Choroid plexus epithelial cell (primary cell): ENCODE measurements around the gene RAI14.
A peak's percentile ranks its signal among the peaks of the same experiment; 100 is the strongest.

Source experiments
- DNase-seq: peaks from one replicate; pipeline ENCODE4 v3.0.0-alpha.2; 2010; ENCODE audit warnings: low read depth
- H3K4me3 ChIP-seq: 2 replicates; pipeline ENCODE4 v1.5.1; 2011; ENCODE audit warnings: low read depth, mild to moderate bottlenecking, control low read depth, low read length, moderate library complexity
- TF ChIP-seq, protein P1 (sequence below): conservative IDR thresholded peaks from 2 replicates; pipeline ENCODE4 v1.5.1; 2011; ENCODE audit warnings: low read depth, mild to moderate bottlenecking, control low read depth, inconsistent platforms, low read length, moderate library complexity

The RAI14 gene

DNA sequence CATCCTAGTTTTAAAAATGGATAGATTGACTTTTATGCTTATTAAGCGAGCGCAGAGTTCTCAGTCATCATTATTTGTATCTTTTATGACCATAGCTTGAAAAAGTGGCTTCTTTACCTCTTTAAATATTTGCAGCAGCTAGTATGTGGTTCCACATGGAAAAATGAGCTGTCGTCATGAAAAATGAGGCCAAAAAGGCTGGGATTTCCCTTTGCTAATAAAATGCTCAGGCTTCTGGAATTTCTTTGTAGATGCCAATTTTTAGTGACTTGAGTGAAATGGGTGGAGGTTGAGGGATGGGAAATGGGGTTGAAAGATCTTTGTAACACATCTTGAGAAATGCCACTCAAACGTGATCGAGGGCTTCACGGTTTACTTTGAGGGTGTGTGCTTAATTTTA, 35.2 kb downstream of the RAI14 start:
- DNase-seq, result no peak
- TF ChIP-seq, protein P1, sequence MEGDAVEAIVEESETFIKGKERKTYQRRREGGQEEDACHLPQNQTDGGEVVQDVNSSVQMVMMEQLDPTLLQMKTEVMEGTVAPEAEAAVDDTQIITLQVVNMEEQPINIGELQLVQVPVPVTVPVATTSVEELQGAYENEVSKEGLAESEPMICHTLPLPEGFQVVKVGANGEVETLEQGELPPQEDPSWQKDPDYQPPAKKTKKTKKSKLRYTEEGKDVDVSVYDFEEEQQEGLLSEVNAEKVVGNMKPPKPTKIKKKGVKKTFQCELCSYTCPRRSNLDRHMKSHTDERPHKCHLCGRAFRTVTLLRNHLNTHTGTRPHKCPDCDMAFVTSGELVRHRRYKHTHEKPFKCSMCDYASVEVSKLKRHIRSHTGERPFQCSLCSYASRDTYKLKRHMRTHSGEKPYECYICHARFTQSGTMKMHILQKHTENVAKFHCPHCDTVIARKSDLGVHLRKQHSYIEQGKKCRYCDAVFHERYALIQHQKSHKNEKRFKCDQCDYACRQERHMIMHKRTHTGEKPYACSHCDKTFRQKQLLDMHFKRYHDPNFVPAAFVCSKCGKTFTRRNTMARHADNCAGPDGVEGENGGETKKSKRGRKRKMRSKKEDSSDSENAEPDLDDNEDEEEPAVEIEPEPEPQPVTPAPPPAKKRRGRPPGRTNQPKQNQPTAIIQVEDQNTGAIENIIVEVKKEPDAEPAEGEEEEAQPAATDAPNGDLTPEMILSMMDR, result no peak
- no peak overlapping the region for H3K4me3 ChIP-seq

DNA sequence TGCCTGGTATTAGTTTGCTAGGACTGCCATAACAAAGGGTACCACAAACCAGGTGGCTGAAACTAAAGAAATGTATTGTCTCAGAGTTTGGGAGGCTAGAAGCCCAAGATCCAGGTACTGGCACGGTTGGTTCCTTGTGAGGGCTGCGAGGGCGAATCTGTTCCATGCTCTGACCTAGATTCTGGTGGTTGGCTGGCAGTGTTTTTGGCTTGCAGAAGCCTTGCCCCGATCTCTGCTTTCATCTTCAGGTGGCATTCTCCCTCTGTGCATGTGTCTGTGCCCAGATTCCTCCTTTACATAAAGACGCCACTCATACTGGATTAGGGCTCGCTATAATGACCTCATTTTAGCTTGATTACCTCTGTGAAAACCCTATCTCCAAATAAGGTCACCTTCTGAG, 36.7 kb downstream of the RAI14 start:
- no peak for DNase-seq
- no peak overlapping the region for H3K4me3 ChIP-seq
- TF ChIP-seq, protein P1, result no peak

DNA sequence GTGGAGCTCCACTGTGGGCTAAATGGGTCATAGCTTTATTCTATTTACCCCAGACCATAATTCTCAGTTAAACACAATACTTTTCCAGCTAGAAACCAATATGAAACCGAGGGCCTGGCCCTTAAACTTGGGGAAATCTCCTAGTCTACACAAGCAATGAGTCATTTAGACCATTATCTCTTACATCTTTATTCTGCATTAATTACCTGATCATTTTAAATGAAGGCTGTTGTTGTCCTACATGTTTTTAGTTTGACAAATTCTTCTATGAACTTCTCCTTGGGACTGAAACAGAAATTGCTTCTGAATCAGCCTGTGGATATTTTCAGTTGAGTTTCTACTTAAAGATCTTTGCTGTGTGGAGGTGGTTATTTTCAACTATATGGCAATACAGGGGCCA, 37.9 kb downstream of the RAI14 start:
- no peak overlapping the region for H3K4me3 ChIP-seq
- DNase-seq, result no peak
- TF ChIP-seq, protein P1, result no peak

DNA sequence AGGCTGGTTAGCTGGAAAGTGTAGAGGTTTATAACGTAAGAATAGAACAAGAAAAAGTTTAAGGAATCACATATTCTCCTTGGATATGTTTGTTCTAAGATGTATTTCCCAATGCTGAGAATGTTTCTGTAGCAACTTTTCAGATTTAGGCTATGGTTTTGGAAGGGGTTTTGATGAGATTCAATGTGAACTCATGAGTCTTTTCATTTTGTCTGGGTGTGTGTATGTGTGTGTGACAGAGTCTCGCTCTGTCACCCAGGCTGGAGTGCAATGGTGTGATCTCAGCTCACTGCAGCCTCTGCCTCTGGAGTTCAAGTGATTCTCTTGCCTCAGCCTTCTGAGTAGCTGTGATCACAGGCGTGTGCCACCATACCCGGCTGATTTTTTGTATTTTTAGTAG, 38.6 kb downstream of the RAI14 start:
- H3K4me3 ChIP-seq, result no peak overlapping the region
- TF ChIP-seq, protein P1, result no peak
- no peak for DNase-seq

DNA sequence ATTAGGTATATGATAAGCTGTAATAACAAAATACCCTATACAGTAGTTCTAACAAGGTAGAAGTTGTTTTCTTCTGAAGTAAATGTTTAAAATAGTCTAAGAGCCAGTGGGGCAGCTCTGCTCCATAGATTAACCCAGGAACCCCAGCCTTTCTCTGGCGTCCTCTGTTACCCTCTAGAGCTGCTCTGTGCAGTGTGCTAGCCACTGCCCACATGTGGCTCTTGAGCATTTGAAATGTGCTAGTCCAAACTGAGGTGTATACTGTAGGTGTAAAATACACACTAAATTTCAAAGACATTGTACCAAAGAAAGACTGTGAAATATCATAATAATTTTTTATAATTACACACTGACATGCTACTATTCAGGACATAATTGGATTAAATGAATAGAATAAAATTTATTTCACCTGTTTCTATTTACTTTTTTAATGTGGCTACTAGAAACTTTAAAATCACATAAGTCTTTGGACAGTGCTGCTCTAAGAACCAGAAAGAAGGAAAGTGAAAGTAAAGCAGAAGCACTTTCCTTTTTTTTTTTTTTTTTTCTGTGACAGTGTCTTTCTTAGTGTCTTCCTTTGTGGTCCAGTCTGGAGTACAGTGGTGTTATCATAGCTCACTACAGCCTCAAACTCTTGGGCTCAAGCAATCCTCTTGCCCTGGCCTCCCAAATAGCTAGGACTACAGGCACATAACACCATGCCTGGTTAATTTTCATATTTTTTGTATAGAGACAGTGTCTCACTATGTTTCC, 39.3 kb downstream of the RAI14 start:
- TF ChIP-seq, protein P1, result no peak
- DNase-seq, result peak; percentile 54
- no peak overlapping the region for H3K4me3 ChIP-seq

DNA sequence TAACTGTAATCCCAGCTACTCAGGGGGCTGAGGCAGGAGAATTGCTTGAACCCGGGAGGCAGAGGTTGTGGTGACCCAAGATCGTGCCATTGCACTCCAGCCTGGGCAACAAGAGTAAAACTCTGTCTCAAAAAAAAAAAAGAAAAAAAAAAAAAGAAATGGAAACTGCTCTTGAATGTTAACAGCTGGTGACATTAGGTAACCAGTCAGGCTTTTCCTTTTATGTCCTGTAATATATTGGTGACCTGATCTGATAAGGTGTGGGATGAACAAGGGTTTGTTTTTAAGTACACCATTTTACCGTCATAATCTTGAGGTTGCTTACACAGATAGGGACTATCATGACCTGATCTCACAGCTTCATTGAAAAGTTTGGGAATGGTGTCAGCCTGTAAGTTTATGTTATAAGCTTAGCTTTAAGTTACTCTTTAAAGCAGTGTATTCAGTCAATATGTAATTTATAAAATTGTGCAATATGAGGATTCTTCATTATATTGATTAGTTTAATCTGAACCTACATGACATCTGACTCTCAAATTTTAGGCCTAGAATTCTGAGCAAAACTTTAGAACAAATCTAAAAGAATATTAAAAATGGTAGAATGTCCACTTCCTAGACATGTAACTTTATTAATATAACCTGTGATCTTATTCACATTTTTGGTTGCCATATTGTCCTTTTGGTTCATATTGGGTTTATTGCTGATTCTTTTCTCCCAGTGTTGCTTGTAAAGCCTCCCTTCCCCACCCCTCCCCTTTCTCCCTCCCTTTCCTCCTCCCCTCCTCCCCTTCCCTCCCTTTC, 41.4 kb downstream of the RAI14 start:
- TF ChIP-seq, protein P1, result no peak
- H3K4me3 ChIP-seq, result no peak overlapping the region
- no peak for DNase-seq
